NCI-H146 (cell line): ENCODE data around the gene R3HDM4.
"Not testable (repeated sequence)": the region's sequence is repeated elsewhere in the genome, so short reads cannot be mapped to it uniquely, and the experiment has no call there.

Experiments used
- DNase-seq: peaks from one replicate; lab custom pipeline; 2025; lab: John Stamatoyannopoulos, UW

R3HDM4 gene

GRCh38 chr19:855566-856120 lies 57.4 kb downstream of the R3HDM4 start:
- DNase-seq, result no peak

GRCh38 chr19:855142-855541 lies 57.9 kb downstream of the R3HDM4 start:
- DNase-seq, result no peak

DNA sequence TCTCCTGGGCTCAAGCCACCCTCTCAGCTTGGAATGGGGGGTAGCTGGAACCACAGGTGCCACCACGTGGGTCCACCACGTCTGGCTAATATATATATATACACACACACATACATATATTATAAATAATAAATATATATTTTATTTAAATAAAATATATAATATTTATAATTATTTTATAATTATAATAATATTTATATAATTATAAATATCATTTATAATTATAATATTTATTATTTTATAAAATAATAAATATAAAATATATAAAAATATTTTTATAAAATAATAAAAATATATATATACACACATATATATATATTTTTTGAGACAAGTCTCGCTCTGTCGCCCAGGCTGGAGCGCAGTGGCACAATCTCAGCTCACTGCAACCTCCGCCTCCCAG lies 58.5 kb downstream of the R3HDM4 start:
- no peak for DNase-seq

DNA sequence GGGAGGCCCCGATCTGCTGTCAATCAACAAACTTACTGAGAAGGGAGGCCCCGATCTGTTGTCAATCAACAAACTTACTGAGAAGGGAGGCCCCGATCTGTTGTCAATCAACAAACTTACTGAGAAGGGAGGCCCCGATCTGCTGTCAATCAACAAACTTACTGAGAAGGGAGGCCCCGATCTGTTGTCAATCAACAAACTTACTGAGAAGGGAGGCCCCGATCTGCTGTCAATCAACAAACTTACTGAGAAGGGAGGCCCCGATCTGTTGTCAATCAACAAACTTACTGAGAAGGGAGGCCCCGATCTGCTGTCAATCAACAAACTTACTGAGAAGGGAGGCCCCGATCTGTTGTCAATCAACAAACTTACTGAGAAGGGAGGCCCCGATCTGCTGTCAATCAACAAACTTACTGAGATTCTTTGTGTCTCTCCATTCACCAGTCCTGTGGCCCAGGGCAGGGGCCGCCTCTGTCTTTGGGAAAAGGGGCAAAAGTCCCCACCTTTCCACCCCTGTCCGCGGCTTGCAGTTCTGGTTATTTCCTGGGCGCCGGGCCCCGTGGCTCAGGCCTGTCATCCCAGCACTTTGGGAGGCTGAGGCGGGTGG lies 59.3 kb downstream of the R3HDM4 start:
- DNase-seq, result not testable (repeated sequence)

GRCh38 chr19:853014-853585 lies 59.9 kb downstream of the R3HDM4 start:
- no peak for DNase-seq

DNA sequence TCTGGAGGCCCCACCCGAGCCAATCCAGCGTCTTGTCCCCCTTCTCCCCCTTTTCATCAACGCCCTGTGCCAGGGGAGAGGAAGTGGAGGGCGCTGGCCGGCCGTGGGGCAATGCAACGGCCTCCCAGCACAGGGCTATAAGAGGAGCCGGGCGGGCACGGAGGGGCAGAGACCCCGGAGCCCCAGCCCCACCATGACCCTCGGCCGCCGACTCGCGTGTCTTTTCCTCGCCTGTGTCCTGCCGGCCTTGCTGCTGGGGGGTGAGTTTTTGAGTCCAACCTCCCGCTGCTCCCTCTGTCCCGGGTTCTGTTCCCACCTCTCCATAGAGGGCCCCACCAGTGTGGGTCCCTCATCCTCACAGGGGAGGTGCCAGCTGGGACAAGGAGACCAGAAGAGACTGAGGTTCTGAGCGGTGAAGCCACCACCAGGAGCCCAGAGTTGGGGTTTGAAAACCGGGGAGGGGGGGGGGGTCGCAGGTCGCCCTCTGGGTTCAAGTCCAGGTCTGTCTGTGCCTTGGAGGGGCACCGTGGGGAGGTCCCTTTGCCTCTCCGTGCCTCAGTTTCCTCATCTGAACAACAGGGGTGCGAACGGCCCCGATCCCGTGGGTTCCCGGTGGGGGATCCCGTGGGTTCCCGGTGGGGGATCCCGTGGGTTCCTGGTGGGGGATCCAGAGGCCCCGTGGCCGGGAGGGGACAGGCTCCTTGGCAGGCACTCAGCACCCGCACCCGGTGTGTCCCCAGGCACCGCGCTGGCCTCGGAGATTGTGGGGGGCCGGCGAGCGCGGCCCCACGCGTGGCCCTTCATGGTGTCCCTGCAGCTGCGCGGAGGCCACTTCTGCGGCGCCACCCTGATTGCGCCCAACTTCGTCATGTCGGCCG lies 60.6 kb downstream of the R3HDM4 start, which contains the start of gene ELANE:
ELANE (plus strand) TSS at position 168 of the 878 bp plus-strand sequence; CDS start at position 194, 26 bp downstream.
- no peak for DNase-seq

- no peak for DNase-seq
Observed at GRCh38 chr19:850979-851335, 62.1 kb downstream of the R3HDM4 start.

DNA sequence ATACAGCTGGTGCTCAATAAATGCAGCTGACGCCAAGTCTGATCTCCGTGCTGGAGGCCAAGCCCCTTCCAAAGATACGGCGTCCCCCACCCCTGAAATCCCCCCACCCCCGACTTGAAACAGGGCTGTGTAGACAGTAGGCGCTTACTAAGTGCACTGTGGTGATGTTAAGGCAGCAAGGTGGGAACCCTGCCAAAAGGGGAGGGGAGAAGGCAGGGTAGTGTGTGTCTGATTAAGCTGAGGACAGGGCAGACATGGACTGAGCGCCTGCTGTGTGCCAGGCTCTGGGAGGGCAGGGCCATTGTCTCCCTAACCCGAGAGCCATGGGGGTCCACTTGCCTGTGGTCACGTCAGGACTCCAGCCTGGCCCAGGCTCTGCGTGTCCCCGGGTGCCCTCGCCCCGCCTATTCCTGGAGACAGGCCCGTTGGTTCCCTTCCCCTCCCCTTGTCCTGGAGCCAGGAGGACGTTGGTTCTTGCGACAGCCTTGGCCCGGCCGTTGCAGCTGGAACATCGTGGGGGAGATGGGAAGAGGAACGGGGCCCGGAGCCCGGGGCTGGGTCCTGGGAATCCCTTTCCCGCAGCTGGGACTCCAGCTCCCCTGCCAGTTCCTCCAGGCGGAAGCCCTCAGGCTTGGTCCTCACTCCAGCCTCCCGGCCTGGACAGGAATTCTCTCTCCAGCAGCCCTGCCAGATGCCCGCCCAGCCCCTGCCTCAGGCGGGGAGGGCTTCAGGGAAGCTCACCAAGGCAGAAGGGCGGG lies 62.6 kb downstream of the R3HDM4 start:
- DNase-seq, result peak; percentile 72

DNA sequence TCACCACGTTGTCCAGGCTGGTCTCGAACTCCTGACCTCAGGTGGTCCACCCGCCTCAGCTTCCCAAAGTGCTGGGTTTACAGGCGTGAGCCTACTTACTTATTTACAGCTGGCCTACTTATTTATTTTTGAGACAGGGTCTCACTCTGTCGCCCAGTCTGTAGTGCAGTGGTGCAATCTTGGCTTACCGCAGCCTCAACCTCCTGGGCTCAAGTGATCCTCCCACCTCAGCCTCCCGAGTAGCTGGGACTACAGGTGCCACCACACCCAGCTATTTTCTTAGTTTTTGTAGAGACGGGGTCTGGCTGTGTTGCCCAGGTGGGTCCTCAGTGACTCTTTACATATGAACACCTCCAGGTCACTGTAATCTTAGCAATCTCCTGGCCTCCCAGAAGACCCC lies 63.8 kb downstream of the R3HDM4 start:
- DNase-seq, result not testable (repeated sequence)

DNA sequence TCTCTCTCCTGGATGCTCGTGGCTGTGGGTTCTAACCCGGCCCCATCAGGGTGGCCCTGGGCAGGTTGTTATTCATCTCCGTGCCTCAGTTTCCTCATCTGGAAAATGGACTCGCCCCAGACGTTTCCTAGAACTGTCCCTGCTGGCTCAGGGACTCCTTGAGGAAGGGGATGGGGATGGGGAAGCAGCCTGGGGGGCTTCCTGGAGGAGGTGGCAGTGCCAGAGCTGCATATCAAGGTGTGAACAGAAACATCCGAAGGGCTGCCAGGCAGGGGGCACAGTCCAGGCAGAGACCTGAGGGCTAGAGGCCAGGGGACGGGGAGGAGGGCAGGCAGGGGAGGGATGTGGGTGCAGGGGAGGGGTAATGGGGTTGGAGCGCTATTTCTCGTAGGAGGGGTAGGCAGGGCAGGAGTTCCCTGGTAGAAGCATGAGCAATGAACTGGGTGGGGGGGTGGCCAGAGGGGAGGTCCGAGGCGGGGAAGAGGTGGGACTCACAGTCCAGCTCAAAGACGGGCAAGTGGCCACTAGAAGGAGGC lies 64.6 kb downstream of the R3HDM4 start:
- DNase-seq, result no peak
